ENCODE results near the gene FAM3C.
"Not testable (repeated sequence)": the region's sequence is repeated elsewhere in the genome, so short reads cannot be mapped to it uniquely, and the experiment has no call there.

The FAM3C gene, protein sequence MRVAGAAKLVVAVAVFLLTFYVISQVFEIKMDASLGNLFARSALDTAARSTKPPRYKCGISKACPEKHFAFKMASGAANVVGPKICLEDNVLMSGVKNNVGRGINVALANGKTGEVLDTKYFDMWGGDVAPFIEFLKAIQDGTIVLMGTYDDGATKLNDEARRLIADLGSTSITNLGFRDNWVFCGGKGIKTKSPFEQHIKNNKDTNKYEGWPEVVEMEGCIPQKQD

DNA sequence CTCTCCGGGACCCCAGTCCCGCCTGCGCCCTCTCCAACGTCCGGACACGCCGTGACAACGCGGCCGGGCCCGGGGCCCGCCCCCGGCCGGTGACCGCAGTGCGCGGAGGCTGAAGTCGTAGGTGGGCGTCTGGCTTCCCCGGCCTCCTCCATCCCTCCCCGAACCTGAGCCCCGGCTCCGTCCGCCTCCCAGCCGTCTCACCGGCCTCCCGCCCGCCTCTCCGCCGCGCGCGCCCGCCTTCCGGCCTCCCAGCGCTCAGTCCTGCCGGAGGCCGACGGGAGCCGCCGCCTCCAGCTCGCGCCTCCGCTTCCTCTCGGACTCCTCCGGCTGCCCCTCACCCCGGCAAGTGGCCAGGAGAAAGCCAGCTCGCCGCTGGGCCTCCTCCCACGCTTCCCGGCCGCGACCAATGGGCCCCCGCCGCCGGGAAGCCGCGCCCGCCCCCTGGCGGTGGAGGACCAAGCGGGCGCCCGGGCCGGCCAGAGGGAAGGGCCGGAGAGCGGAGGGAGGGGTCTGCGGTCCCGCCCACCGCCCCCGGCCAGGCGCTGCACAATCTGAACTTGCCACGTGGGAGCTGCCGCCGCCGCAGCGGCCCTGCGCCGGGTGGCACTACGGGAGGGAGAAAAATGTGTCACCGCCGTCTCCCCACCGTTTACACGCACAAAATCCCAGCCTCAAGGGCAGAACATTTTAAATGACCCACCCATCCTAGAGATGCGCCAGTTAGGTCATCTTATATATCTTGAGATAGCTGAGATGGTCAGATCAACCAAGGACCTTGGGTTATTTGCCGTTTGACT, at the start of gene FAM3C:
TSS of gene FAM3C (minus strand) at position 348 of the 797 bp plus-strand sequence. CDS start 13,339 bp downstream, outside the sequence.
- H3K9me3 Mint-ChIP-seq: peaks cover 5% of the 10 kb centered on the region
- no peaks in the 10 kb centered on the region for H3K27me3 Mint-ChIP-seq
- H3K27ac Mint-ChIP-seq: peak within 1 kb of the TSS; percentile 94
- H3K36me3 Mint-ChIP-seq (ENCODE audit: low read depth): peaks cover 30% of the 10 kb centered on the region
- H3K4me1 Mint-ChIP-seq (ENCODE audit: low read depth): peaks cover 47% of the 10 kb centered on the region
- peak within 1 kb of the TSS; percentile 94 for H3K4me3 Mint-ChIP-seq

DNA sequence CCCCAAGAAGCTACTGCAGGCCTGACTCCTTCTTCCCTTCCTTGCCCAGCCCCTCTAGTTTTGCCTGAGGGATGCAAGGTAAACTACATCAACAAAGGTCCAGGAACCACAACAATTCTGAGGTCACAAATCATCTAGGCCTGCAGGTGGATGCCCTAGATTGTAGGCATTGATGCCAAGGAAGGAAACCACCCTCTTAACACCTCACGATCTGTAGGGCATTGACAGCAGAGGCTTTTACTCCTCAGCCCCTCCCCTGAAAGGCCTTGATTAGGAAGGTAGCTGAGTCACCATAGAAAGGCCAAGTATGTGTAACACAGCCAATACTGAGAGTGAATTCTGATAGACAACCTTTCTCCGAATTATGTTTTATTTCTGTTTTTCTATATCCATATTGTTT, 46.7 kb upstream of the FAM3C start:
- peak overlapping the region; percentile 67 for H3K27ac Mint-ChIP-seq
- H3K4me3 Mint-ChIP-seq: no peak overlapping the region
- peaks cover 25% of the 10 kb centered on the region for H3K4me1 Mint-ChIP-seq (ENCODE audit: low read depth)
- H3K9me3 Mint-ChIP-seq: peaks cover 7% of the 10 kb centered on the region
- no peaks in the 10 kb centered on the region for H3K27me3 Mint-ChIP-seq
- no peaks in the 10 kb centered on the region for H3K36me3 Mint-ChIP-seq (ENCODE audit: low read depth)

DNA sequence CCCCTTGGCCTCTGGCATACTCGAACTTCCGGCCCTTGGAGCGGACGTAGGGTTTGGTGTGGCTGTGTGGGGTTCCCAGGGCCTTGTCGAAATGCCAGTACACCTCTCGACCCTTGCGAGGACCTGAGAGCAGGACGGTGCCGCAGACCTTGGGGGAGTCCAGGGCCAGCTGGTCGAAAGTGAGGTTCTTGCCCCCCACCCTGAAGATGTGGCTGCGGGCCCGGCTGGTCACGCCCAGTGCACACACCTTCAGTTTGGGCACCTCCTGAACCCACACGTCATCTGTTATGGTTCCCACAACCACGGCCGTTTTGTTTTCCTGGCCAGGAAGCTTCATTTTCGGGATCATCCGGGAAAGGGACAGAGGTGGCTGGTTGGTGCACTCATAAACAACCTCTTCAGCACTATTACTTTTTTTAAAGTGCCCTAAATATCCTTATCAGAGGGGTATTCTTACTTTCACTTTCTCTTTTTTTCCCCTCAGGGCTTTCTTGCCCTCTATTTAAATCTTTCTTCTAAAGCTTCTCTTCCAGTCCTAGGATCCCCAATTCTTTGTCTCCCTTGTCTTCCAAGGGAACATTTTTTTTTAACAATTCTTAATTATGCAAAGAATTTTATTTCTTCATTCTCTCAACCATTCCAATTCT, 44.9 kb upstream of the FAM3C start:
- Mint-ChIP-seq H3K27ac (peak overlapping the region; percentile 56), H3K4me1 (ENCODE audit: low read depth) (peaks cover 31% of the 10 kb centered on the region), H3K27me3 (no peaks in the 10 kb centered on the region), H3K36me3 (ENCODE audit: low read depth) (no peaks in the 10 kb centered on the region), H3K4me3 (peak overlapping the region; percentile 47), H3K9me3 (peaks cover 7% of the 10 kb centered on the region)

DNA sequence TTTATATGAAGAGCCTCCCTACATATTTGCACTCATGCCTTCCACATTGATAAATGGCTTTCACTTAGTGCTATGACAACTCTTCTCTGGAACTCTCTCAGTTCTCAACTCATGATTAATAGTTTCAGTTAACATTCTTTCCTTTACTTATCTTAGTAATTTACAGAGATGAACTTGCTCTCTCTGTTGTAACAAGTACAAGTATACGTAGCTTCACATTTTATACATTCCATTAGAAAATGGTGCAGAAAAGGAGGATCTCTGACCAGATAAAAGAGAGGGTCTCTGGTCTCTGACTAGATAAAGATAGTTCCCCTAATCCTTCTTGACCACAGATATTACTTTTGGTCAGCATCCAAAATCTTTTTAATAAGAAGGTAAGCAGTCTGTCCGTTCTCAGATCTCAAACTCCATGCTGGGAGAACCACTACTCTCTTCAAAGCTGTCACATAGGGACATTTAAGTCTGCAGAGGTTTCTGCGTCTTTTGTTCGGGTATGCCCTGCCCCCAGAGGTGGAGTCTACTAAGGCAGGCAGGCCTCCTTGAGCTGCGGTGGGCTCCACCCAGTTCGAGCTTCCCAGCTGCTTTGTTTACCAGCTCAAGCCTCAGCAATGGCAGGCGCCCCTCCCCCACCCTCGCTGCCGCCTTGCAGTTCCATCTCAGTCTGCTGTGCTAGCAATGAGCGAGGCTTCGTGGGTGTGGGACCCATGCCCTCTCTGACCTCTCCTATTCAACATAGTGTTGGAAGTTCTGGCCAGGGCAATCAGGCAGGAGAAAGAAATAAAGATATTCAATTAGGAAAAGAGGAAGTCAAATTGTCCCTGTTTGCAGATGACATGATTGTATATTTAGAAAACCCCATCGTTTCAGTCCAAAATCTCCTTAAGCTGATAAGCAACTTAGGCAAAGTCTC, 42.2 kb upstream of the FAM3C start:
- Mint-ChIP-seq H3K4me1 (ENCODE audit: low read depth) (peaks cover 31% of the 10 kb centered on the region), H3K4me3 (peak overlapping the region; percentile 73), H3K27ac (peak overlapping the region; percentile 78)
- H3K36me3 Mint-ChIP-seq (ENCODE audit: low read depth); H3K27me3 Mint-ChIP-seq; H3K9me3 Mint-ChIP-seq: not testable (repeated sequence)

DNA sequence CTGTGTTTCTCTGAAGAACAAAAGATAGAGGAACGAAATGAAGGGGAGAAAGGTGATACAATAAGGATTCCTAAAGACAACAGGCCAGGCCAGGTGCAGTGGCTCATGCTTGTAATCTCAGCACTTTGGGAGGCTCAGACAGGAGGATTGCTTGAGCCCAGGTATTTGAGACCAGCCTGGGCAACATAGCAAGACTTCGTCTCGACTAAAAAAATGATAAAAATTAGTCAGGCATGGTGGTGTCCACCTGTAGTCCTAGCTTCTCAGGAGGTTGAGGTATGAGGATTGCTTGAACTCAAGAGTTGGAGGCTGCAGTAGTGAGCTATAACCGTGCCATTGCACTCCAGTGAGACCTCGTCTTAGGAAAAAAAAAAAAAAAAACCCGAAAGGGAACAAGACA, 41.4 kb upstream of the FAM3C start:
- peaks cover 7% of the 10 kb centered on the region for H3K9me3 Mint-ChIP-seq
- no peaks in the 10 kb centered on the region for H3K36me3 Mint-ChIP-seq (ENCODE audit: low read depth)
- H3K4me1 Mint-ChIP-seq (ENCODE audit: low read depth): peaks cover 27% of the 10 kb centered on the region
- H3K27ac Mint-ChIP-seq: no peak overlapping the region
- H3K27me3 Mint-ChIP-seq: no peaks in the 10 kb centered on the region
- H3K4me3 Mint-ChIP-seq: no peak overlapping the region

DNA sequence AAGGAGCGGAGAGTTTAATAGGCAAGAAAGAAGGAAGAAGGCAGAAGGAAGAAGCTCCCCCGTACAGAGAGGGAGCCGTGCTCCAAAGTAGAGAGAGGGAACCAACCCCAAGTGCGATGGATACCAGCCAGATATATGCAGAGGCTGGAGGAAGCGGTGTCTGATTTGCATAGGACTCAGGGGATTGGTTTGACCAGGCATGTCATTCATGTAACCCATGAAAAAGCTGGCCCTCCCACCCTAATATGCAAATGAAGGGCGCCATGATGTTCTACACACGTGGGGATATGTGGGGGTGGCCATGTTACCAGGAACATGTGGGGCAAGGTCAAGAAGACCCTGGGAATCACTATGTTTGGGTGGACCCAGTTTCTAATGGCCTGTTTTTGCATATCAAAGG, 40.6 kb upstream of the FAM3C start:
- Mint-ChIP-seq H3K4me1 (ENCODE audit: low read depth) (peaks cover 26% of the 10 kb centered on the region), H3K36me3 (ENCODE audit: low read depth) (no peaks in the 10 kb centered on the region), H3K27me3 (no peaks in the 10 kb centered on the region), H3K9me3 (peaks cover 7% of the 10 kb centered on the region), H3K4me3 (no peak overlapping the region), H3K27ac (no peak overlapping the region)

DNA sequence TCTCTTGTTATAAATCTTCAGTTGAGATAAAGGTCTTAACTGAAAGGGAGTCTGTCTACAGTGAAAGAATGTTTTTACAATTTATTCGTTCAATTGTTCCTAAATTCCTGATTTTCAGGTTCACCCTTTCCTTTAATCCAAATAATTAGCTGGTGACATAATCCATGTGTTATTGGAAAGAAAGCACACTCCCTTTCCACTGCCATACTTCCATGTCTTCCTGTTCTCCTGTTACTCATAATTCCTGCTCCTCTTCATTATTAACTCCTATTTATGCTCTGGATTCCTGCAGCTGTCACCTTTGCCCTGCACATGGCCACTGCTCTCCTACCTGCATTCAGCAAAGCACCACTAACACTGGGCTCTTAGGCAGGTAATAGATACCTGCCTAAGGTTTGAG, 40.0 kb upstream of the FAM3C start:
- Mint-ChIP-seq H3K27ac (no peak overlapping the region), H3K4me1 (ENCODE audit: low read depth) (peaks cover 20% of the 10 kb centered on the region), H3K4me3 (no peak overlapping the region), H3K27me3 (no peaks in the 10 kb centered on the region), H3K9me3 (peaks cover 7% of the 10 kb centered on the region), H3K36me3 (ENCODE audit: low read depth) (no peaks in the 10 kb centered on the region)

DNA sequence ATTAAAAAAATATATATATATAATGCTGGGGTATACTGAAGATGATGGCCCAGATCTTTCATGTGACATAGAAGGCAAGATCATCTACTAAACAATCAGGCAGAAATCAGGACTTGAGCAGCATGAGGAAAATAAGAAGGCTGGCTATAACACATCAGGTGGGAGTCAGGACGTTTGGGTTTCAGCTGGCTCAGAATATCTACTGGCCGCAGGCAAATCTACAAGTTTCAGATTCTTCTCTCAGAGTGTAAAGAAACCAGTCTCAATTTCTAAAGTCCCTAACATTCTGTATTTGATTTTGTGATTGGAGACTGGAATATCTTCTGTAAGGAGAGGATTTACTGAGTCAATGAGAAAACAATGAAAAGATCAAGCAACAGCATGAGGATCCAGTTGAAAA, 37.7 kb upstream of the FAM3C start:
- Mint-ChIP-seq H3K27ac (no peak overlapping the region), H3K36me3 (ENCODE audit: low read depth) (no peaks in the 10 kb centered on the region), H3K4me3 (no peak overlapping the region), H3K4me1 (ENCODE audit: low read depth) (peaks cover 15% of the 10 kb centered on the region), H3K27me3 (no peaks in the 10 kb centered on the region), H3K9me3 (peaks cover 11% of the 10 kb centered on the region)

DNA sequence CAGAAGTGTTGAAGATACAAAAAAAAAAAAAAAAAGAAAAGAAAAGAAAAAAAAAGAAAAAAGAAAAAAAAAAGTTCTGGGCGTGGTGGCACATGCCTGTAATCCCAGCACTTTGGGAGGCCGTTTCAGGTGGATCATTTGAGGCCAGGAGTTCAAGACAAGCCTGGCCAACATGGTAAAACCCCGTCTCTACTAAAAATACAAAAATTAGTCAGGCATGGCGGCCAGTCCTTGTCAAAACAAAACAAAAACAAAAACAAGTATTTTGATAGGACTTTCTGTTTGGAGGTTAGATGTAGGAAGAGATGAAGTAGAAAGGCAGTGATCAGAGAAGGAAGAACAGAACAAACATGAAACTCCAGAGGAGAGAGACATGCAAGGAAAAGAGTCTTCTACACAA, 36.4 kb upstream of the FAM3C start:
- H3K4me3 Mint-ChIP-seq; H3K4me1 Mint-ChIP-seq (ENCODE audit: low read depth); H3K36me3 Mint-ChIP-seq (ENCODE audit: low read depth); H3K27me3 Mint-ChIP-seq; H3K27ac Mint-ChIP-seq; H3K9me3 Mint-ChIP-seq: not testable (repeated sequence)

DNA sequence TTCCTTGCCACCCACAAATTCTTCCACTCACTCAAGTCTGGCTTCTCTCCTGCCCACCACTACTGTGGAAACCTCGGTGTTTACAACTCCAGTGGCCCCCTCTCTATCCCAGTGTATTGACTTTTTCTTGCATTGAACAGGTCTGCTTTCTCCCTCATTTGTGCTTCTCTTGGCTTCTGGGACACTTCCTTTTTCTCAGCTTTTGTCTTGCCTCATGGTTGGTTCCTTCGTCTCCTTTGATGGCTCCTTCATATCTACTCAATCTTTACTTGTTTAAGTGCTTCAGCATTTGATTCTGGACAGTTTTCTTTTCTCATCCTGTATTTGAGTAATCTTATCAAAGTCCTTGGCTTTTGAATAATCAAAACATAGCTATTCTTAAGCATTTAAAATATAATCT, 35.9 kb upstream of the FAM3C start:
- no peaks in the 10 kb centered on the region for H3K27me3 Mint-ChIP-seq
- no peak overlapping the region for H3K4me3 Mint-ChIP-seq
- H3K9me3 Mint-ChIP-seq: peaks cover 8% of the 10 kb centered on the region
- no peaks in the 10 kb centered on the region for H3K4me1 Mint-ChIP-seq (ENCODE audit: low read depth)
- H3K27ac Mint-ChIP-seq: peak overlapping the region; percentile 10
- H3K36me3 Mint-ChIP-seq (ENCODE audit: low read depth): no peaks in the 10 kb centered on the region

DNA sequence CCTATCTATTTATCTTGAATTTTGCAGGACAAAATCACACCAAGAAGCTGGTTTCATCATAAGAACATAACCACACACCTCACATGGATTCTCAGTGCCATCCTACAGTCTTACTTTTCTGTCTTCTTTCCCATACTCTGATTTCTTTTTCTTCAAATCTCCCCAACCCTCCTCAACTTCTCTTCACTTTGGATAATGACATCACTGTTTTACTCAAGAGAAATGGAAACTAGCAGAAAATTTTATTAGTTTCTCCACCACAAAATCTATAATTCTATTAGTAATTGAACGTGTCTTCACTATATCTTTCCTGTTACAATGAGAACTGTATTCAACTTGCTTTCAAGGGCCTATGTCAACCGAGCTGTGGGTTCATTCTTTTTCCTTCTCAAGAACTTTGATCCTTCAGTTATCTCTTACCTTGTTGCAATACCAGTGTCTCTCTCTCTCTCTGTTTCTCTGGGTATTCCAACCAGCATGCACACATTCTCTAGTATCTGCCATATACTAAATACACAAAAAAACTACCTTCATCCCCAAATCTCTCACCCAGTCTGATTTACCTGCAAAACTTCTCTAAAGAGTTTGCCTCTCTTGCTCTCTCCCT, 35.4 kb upstream of the FAM3C start:
- Mint-ChIP-seq H3K27me3 (no peaks in the 10 kb centered on the region), H3K27ac (no peak overlapping the region), H3K4me1 (ENCODE audit: low read depth) (no peaks in the 10 kb centered on the region), H3K4me3 (no peak overlapping the region), H3K9me3 (peaks cover 8% of the 10 kb centered on the region), H3K36me3 (ENCODE audit: low read depth) (no peaks in the 10 kb centered on the region)

DNA sequence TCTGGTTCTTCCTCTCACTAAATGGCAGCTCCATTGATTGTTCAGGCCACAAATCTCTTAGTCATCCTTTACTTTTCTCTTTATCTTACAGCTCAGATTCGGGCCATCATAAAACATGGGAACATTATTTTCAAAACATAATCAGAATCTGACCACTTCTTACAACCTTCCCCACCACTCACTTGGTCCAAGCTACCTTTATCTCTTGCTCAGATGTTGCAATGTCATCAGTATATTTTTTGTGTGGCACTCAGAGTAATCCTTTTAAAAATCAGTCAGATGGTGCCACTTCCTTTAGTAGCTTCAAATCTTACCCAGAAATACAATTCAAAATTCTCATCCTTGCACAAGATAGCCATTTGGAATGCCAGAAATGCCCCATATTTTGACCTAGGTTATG, 34.5 kb upstream of the FAM3C start:
- no peaks in the 10 kb centered on the region for H3K4me1 Mint-ChIP-seq (ENCODE audit: low read depth)
- no peak overlapping the region for H3K4me3 Mint-ChIP-seq
- no peak overlapping the region for H3K27ac Mint-ChIP-seq
- H3K36me3 Mint-ChIP-seq (ENCODE audit: low read depth): no peaks in the 10 kb centered on the region
- H3K9me3 Mint-ChIP-seq: peaks cover 8% of the 10 kb centered on the region
- peaks cover 4% of the 10 kb centered on the region for H3K27me3 Mint-ChIP-seq

DNA sequence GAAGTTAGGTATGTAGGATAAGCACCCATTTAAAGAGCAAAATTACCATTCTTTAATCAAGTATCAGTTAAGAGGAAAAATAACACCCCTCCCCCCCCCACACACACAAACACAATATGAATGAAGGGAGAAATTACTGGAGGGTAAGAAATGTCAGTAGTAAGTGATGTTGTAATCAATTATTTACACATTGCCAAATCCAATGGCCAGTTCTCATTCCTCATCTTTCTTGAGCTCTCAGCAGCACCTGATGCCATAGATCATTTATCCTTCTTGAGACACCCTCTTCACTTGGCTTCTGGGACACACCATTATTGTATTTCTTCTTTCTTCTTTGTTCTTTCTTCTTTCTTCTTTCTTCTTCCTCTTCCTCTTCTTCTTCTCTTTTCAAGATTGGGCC, 33.7 kb upstream of the FAM3C start:
- H3K27me3 Mint-ChIP-seq: peaks cover 4% of the 10 kb centered on the region
- H3K27ac Mint-ChIP-seq: no peak overlapping the region

DNA sequence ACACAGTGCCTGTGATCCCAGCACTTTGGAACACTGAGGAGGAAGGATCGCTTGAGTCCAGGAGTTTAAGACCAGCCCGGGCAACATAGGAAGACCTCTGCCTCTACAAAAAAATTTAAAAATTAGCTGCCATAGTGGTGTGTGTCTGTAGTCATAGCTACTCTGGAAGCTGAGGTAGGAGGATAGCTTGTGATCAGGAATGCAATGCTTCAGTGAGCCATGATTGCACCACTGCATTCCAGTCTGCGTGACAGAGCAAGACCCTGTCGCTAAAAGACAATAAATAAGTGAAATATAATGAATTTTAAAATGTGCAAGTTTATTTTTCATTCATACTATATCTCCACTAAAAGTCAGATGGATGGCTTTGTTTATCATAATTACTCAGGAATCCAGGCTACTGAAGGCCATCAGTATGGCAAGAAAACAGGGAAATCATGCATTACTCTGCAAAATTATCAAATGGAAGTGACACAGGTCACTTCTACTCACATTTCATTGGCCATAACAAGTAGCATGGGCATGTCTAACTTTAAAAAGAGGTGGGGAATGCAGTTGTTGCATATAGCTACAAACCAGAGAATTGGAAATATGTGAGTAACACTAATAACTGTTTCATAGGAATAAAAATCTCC, 32.9 kb upstream of the FAM3C start:
- no peaks in the 10 kb centered on the region for H3K36me3 Mint-ChIP-seq (ENCODE audit: low read depth)
- H3K27ac Mint-ChIP-seq: no peak overlapping the region
- no peak overlapping the region for H3K4me3 Mint-ChIP-seq
- peaks cover 8% of the 10 kb centered on the region for H3K27me3 Mint-ChIP-seq
- peaks cover 8% of the 10 kb centered on the region for H3K9me3 Mint-ChIP-seq
- H3K4me1 Mint-ChIP-seq (ENCODE audit: low read depth): no peaks in the 10 kb centered on the region

More for the DNA sequence above, 33.7 kb upstream of the FAM3C start:
- Mint-ChIP-seq H3K4me1 (ENCODE audit: low read depth) (no peaks in the 10 kb centered on the region), H3K36me3 (ENCODE audit: low read depth) (no peaks in the 10 kb centered on the region), H3K9me3 (peaks cover 8% of the 10 kb centered on the region), H3K4me3 (no peak overlapping the region)

Data from stimulated activated naive CD8-positive, alpha-beta T cell treated with anti-CD3 and anti-CD28 coated beads, Interleukin-15, Interleukin-2, amounts not matched to agents 100 ng/mL and 50 ng/mL, for 24 hours (primary cell).